Kidney (tissue), 14 donors: ENCODE data around the gene CKB. TPM values are rescaled to one million over a fixed set of nuclear protein-coding genes. Genes with fewer than 3 reads are reported as not detected.
A peak's percentile ranks its signal among the peaks of the same experiment; 100 is the strongest.

ENCODE experiments used
- DNase-seq, 5 donors: peaks; one replicate each; pipeline ENCODE4 v3.0.0-alpha.2; 2013 to 2020
- FAIRE-seq: peaks from 2 replicates; lab custom pipeline; 2012; peaks lifted over from hg19 to GRCh38; lab: Jason Lieb, UNC
- H3K27ac ChIP-seq, 2 donors: one replicate each; pipeline ENCODE4 v1.7.0; 2013; ENCODE audit warnings: low read depth in 2 of 2, low read length in 2 of 2, inconsistent platforms in 1 of 2
- H3K27me3 ChIP-seq: one replicate; pipeline ENCODE4 v1.7.1; 2013; ENCODE audit warnings: low read length, inconsistent platforms; ENCODE audit not compliant: control insufficient read depth, insufficient read depth
- H3K36me3 ChIP-seq, 3 donors: one replicate each; pipeline versions ENCODE4 v1.7.0 to v1.7.1; 2013; ENCODE audit warnings: low read length in 3 of 3, control low read depth in 1 of 3, inconsistent platforms in 1 of 3; ENCODE audit not compliant: insufficient read depth in 3 of 3, control insufficient read depth in 2 of 3
- H3K4me1 ChIP-seq, 3 donors: one replicate each; pipeline versions ENCODE4 v1.7.0 to v1.7.1; 2013; ENCODE audit warnings: low read length in 3 of 3, inconsistent platforms in 1 of 3, low read depth in 1 of 3; ENCODE audit not compliant: control insufficient read depth in 2 of 3, insufficient read depth in 2 of 3
- H3K4me3 ChIP-seq, 3 donors: one replicate each; pipeline versions ENCODE4 v1.7.0 to v1.8.1; 2013; ENCODE audit warnings: low read length in 3 of 3, control low read depth in 1 of 3, inconsistent platforms in 1 of 3
- H3K9ac ChIP-seq, 3 donors: one replicate each; pipeline versions ENCODE4 v1.7.0 to v1.7.1; 2013; ENCODE audit warnings: low read length in 3 of 3, control low read depth in 1 of 3, inconsistent platforms in 1 of 3
- H3K9me3 ChIP-seq, 3 donors: one replicate each; pipeline versions ENCODE4 v1.7.0 to v1.7.1; 2013; ENCODE audit warnings: low read length in 3 of 3, control low read depth in 1 of 3, inconsistent platforms in 1 of 3; ENCODE audit not compliant: control insufficient read depth in 2 of 3, insufficient read depth in 1 of 3
- CTCF ChIP-seq: IDR thresholded peaks from 3 replicates; pipeline ENCODE4 v1.5.1; 2012; ENCODE audit warnings: mild to moderate bottlenecking, moderate library complexity, borderline replicate concordance; ENCODE audit not compliant: insufficient read depth; ENCODE audit errors: extremely low read depth
- intact Hi-C: fragments of 100-400 bp; cut with DNase I; formaldehyde crosslinking; loops from one replicate; pipeline ENCODE4 v1.11.1; 2022
- polyA plus RNA-seq: library from polyadenylated mRNA; stranded (reverse); fragments of 350-450 nt; fragmentation: Illumina TruSeq; extraction: RNeasy Lipid Tissue Mini Kit (QIAGEN cat#74804); gene quantifications from one replicate; pipeline ENCODE4 v1.2.3, GENCODE V29; 2014; ENCODE audit warnings: low read depth, low replicate concordance; ENCODE audit not compliant: insufficient read depth
- total RNA-seq: library from RNA; stranded (reverse); fragmentation: NEBNext Ultra II Directional; extraction: Animal tissue kit (Norgen Biotek cat#: 25700); gene quantifications from one replicate; pipeline ENCODE4 v1.2.1, GENCODE V29; 2021
- donor health status: control.
- donor health status: control.
- donor health status: control.
- donor health status: control.
- donor health status: control.
- donor health status: DM: yes; HTN: yes; CAD: no.
- donor health status: Normal renal cell carcinoma (clear cell type).

Gene CKB
- total and polyA plus RNA-seq, 2 donors from 2014 or later: 539 to 916 TPM

GRCh38 chr14:103519837-103520212 is 2.8 kb downstream of the CKB start:
- DNase-seq (peak in 2 of 5 donors; percentile 74 to 89), FAIRE-seq (no peak)
- Histone ChIP-seq H3K27ac (peak overlapping the region; percentile 12 to 85), H3K27me3 (no peaks in the 10 kb centered on the region), H3K4me1 (peaks cover 0 to 29% (median 16%) of the 10 kb centered on the region in 3 donors), H3K36me3 (no peaks in the 10 kb centered on the region), H3K9me3 (no peaks in the 10 kb centered on the region), H3K9ac (peak overlapping the region in 1 of 3 donors; percentile 22), H3K4me3 (no peak overlapping the region)
- no peak for TF ChIP-seq CTCF
- intact Hi-C loops: no loop called here

- intact Hi-C loops: no loop called here
- FAIRE-seq: no peak
- H3K9ac ChIP-seq: no peak overlapping the region
- no peaks in the 10 kb centered on the region for H3K36me3 ChIP-seq
- no peaks in the 10 kb centered on the region for H3K9me3 ChIP-seq
- H3K4me1 ChIP-seq: peaks cover 0 to 27% (median 11%) of the 10 kb centered on the region in 3 donors
- H3K4me3 ChIP-seq: no peak overlapping the region
- no peaks in the 10 kb centered on the region for H3K27me3 ChIP-seq
- H3K27ac ChIP-seq: peak overlapping the region; percentile 66 to 80
- DNase-seq: peak in 4 of 5 donors; percentile 44 to 80 (median 58)
- no peak for TF ChIP-seq CTCF
These were observed 3.4 kb downstream of the CKB start for GRCh38 chr14:103519043-103519836.

GRCh38 chr14:103518422-103519042 is 4.1 kb downstream of the CKB start:
- peak; percentile 55 to 87 (median 64) for DNase-seq
- H3K27me3 ChIP-seq: no peaks in the 10 kb centered on the region
- intact Hi-C loops: no loop called here

More at GRCh38 chr14:103518422-103519042, 4.1 kb downstream of the CKB start:
- peak overlapping the region; percentile 42 to 80 for H3K27ac ChIP-seq
- TF ChIP-seq CTCF: peak; percentile 79
- no peaks in the 10 kb centered on the region for H3K36me3 ChIP-seq
- no peaks in the 10 kb centered on the region for H3K9me3 ChIP-seq
- H3K4me3 ChIP-seq: no peak overlapping the region
- H3K4me1 ChIP-seq: peaks cover 0 to 27% (median 13%) of the 10 kb centered on the region in 3 donors
- peak overlapping the region in 2 of 3 donors; percentile 41 to 51 for H3K9ac ChIP-seq
- FAIRE-seq: no peak
